Loucy (cell line): ENCODE data around the gene NAA50.

ENCODE experiments used
- H2AFZ ChIP-seq: fragments of 200-600 bp; sonication (generic); 2 replicates; pipeline ENCODE4 v1.6.0; 2016; ENCODE audit warnings: antibody characterized with exemption, mild to moderate bottlenecking, low read length, moderate library complexity
- H3F3A ChIP-seq: fragments of 200-600 bp; 2 replicates; pipeline ENCODE4 v1.6.0; 2016; ENCODE audit warnings: antibody characterized with exemption, low read depth, mild to moderate bottlenecking
- H3K27me3 ChIP-seq: fragments of 200-600 bp; sonication (generic); 2 replicates; pipeline ENCODE4 v1.6.1; 2014; ENCODE audit warnings: low read length, mild to moderate bottlenecking; ENCODE audit not compliant: insufficient read depth, poor library complexity, severe bottlenecking
- H3K36me3 ChIP-seq: fragments of 200-600 bp; sonication (generic); 2 replicates; pipeline ENCODE4 v1.6.1; 2016; ENCODE audit warnings: low read length; ENCODE audit not compliant: insufficient read depth
- H3K4me1 ChIP-seq: fragments of 200-600 bp; sonication (generic); 2 replicates; pipeline ENCODE4 v1.5.1; 2014; ENCODE audit warnings: low read length, mild to moderate bottlenecking; ENCODE audit not compliant: insufficient read depth, poor library complexity, severe bottlenecking
- H3K4me2 ChIP-seq: fragments of 200-600 bp; sonication (generic); 2 replicates; pipeline ENCODE4 v1.6.0; 2014; ENCODE audit warnings: antibody characterized with exemption, low read length, low read depth, mild to moderate bottlenecking; ENCODE audit not compliant: poor library complexity, severe bottlenecking
- H3K4me3 ChIP-seq: fragments of 200-600 bp; sonication (generic); 2 replicates; pipeline ENCODE4 v1.5.1; 2014; ENCODE audit warnings: low read length, mild to moderate bottlenecking, mixed read lengths; ENCODE audit not compliant: poor library complexity, severe bottlenecking
- H3K79me2 ChIP-seq: fragments of 200-600 bp; sonication (generic); 2 replicates; pipeline ENCODE4 v1.6.1; 2014; ENCODE audit warnings: low read length; ENCODE audit not compliant: insufficient read depth
- H3K9ac ChIP-seq: fragments of 200-600 bp; sonication (generic); 2 replicates; pipeline ENCODE4 v1.6.0; 2014; ENCODE audit warnings: mild to moderate bottlenecking, low read depth, low read length, moderate library complexity; ENCODE audit not compliant: poor library complexity, severe bottlenecking
- H3K9me2 ChIP-seq: fragments of 200-600 bp; sonication (generic); replicated peaks from 2 replicates; pipeline ENCODE4 v1.6.1; 2016; ENCODE audit warnings: low read depth, low read length, mixed read lengths
- H3K9me3 ChIP-seq: fragments of 200-600 bp; sonication (generic); 2 replicates; pipeline ENCODE4 v1.6.1; 2014; ENCODE audit warnings: mild to moderate bottlenecking, antibody characterized with exemption, low read length, low read depth; ENCODE audit not compliant: insufficient read depth
- H4K20me1 ChIP-seq: fragments of 200-600 bp; sonication (generic); 2 replicates; pipeline ENCODE4 v1.6.0; 2014; ENCODE audit warnings: antibody characterized with exemption, low read length, mild to moderate bottlenecking; ENCODE audit not compliant: insufficient read depth, poor library complexity, severe bottlenecking
- CTCF ChIP-seq: fragments of 200-600 bp; sonication (generic); conservative IDR thresholded peaks from 2 replicates; pipeline ENCODE4 v1.5.1; 2014; ENCODE audit warnings: mild to moderate bottlenecking, antibody characterized with exemption, low read length
- EZH2phosphoT487 ChIP-seq: fragments of 200-600 bp; IDR thresholded peaks from 2 replicates; pipeline ENCODE4 v1.6.1; 2018; ENCODE audit warnings: antibody characterized with exemption, mild to moderate bottlenecking, moderate library complexity, borderline replicate concordance

NAA50 gene

GRCh38 chr3:113741086-113741485 lies 5.0 kb downstream of the NAA50 start:
- Histone ChIP-seq H3K4me1 (peaks cover 72% of the 10 kb centered on the region), H4K20me1 (peaks cover 85% of the 10 kb centered on the region), H3K4me2 (peak overlapping the region; percentile 84)

DNA sequence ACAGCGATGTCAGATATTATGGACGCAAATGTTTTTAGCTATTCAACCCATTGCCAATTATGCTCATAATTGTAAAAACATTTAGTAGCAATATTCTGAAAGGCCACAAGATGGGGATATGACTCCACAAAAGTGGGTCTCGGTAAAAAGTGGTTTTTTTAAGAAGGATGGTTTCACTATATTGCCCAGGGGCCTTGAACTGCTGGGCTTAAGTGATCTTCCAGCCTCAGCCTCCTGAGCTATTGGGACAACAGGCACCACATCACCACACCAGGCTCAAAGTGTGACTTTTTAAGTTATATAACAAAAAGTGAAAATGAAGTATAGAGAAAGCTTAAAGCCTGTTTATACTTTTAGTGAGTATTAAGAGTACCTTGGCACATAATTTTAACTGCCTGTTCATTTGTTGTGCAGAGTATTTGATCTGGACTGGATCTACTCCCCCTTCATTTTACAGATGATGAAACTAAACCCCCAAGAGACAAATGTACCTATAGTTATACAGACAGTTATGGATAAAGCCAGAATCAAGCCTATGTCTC lies 9.4 kb downstream of the NAA50 start:
- Histone ChIP-seq H3K36me3 (peaks cover 14% of the 10 kb centered on the region; the same call in 1 of the 2 replicates), H3K9me2 (no peaks in the 10 kb centered on the region), H3K4me3 (peak overlapping the region; percentile 19), H3K79me2 (peaks cover 99% of the 10 kb centered on the region), H2AFZ (no peak overlapping the region), H3K4me2 (peak overlapping the region; percentile 41), H3K9me3 (no peaks in the 10 kb centered on the region), H3K4me1 (peaks cover 42% of the 10 kb centered on the region), H3K27me3 (no peaks in the 10 kb centered on the region), H3K9ac (no peak overlapping the region), H3F3A (no peaks in the 10 kb centered on the region; the same call in 1 of the 2 replicates), H4K20me1 (peaks cover 90% of the 10 kb centered on the region)
- TF ChIP-seq EZH2phosphoT487 (no peak), CTCF (peak; percentile 77)

More at GRCh38 chr3:113741086-113741485, 5.0 kb downstream of the NAA50 start:
- Histone ChIP-seq H3F3A (no peaks in the 10 kb centered on the region; the same call in 1 of the 2 replicates), H2AFZ (no peak overlapping the region), H3K36me3 (no peaks in the 10 kb centered on the region), H3K4me3 (peak overlapping the region; percentile 96), H3K9ac (peak overlapping the region; percentile 99), H3K9me3 (no peaks in the 10 kb centered on the region), H3K9me2 (no peaks in the 10 kb centered on the region), H3K79me2 (peaks cover 100% of the 10 kb centered on the region), H3K27me3 (no peaks in the 10 kb centered on the region)
- no peak for TF ChIP-seq CTCF
- TF ChIP-seq EZH2phosphoT487: no peak

- no peaks in the 10 kb centered on the region for H3K9me2 ChIP-seq
- no peak overlapping the region for H2AFZ ChIP-seq
- H3K27me3 ChIP-seq: no peaks in the 10 kb centered on the region
- no peak overlapping the region for H3K4me2 ChIP-seq
- H3K9me3 ChIP-seq: no peaks in the 10 kb centered on the region
- H3K36me3 ChIP-seq: peaks cover 24% of the 10 kb centered on the region; the same call in 1 of the 2 replicates
- H3K4me1 ChIP-seq: peaks cover 1% of the 10 kb centered on the region
- H3F3A ChIP-seq: no peaks in the 10 kb centered on the region
- no peak overlapping the region for H3K4me3 ChIP-seq
- H3K9ac ChIP-seq: no peak overlapping the region
- H4K20me1 ChIP-seq: peaks cover 68% of the 10 kb centered on the region
- H3K79me2 ChIP-seq: peaks cover 98% of the 10 kb centered on the region
- TF ChIP-seq EZH2phosphoT487 (no peak), CTCF (no peak)
These were observed 14.4 kb downstream of the NAA50 start for GRCh38 chr3:113731694-113732093.
